Stomach (tissue), 9 donors: Measurements from ENCODE around the gene PTPN3. TPM values are rescaled to one million over a fixed set of nuclear protein-coding genes. Genes with fewer than 3 reads are reported as not detected.

Experiments
- DNase-seq, 2 donors: peaks; one replicate each; pipeline versions ENCODE4 v3.0.0 to v3.0.0-alpha.2; 2013 to 2019
- H3K27ac ChIP-seq, 5 donors: fragments of 200-600 bp in 4 of 5; sonication (generic) in 4 of 5; one replicate each; pipeline ENCODE4 v1.5.1; 2013 to 2019; ENCODE audit warnings: mild to moderate bottlenecking in 1 of 5, moderate library complexity in 1 of 5
- H3K27me3 ChIP-seq, 3 donors: fragments of 200-600 bp; sonication (generic); one replicate each; pipeline ENCODE4 v1.5.1; 2017 to 2019; ENCODE audit warnings: mixed run types in 1 of 3
- H3K36me3 ChIP-seq, 4 donors: fragments of 200-600 bp; sonication (generic); 1 replicate in 3 of 4; 2 replicates in 1 of 4; pipeline ENCODE4 v1.5.1; 2016 to 2019
- H3K4me1 ChIP-seq, 4 donors: fragments of 200-600 bp; sonication (generic); one replicate each; pipeline ENCODE4 v1.5.1; 2016 to 2019
- H3K4me3 ChIP-seq, 4 donors: fragments of 200-600 bp; sonication (generic) in 3 of 4; one replicate each; pipeline ENCODE4 v1.5.1; 2016 to 2019; ENCODE audit warnings: mild to moderate bottlenecking in 1 of 4
- H3K9me3 ChIP-seq, 4 donors: fragments of 200-600 bp; sonication (generic); one replicate each; pipeline ENCODE4 v1.5.1; 2016 to 2019
- CTCF ChIP-seq, 7 experiments: fragments of 450-650 bp in 4 of 7; fragments of 200-600 bp in 3 of 7; sonication (generic) in 3 of 7; IDR thresholded peaks; one replicate each; pipeline ENCODE4 v1.5.1; 2016 to 2019; ENCODE audit warnings: antibody characterized with exemption in 7 of 7, control low read depth in 2 of 7, mild to moderate bottlenecking in 1 of 7
- EP300 ChIP-seq: sonication (generic); formaldehyde crosslinking; IDR thresholded peaks from one replicate; pipeline ENCODE4 v1.6.1; 2017; ENCODE audit warnings: antibody characterized with exemption
- POLR2A ChIP-seq, 4 donors: fragments of 450-650 bp; IDR thresholded peaks; one replicate each; pipeline ENCODE4 v1.6.1; 2016; ENCODE audit warnings: antibody characterized with exemption in 4 of 4, control low read depth in 2 of 4, mild to moderate bottlenecking in 1 of 4, moderate library complexity in 1 of 4
- POLR2AphosphoS5 ChIP-seq, 3 donors: sonication (generic); formaldehyde crosslinking; IDR thresholded peaks; one replicate each; pipeline ENCODE4 v1.6.1; 2016; ENCODE audit warnings: antibody characterized with exemption in 3 of 3
- WGBS, 5 donors: extraction: QIAGEN DNeasy Blood & Tissue Kit in 3 of 5; methylation state at CpG; one replicate each; pipeline versions ENCODE4 v1.1.5 to v1.1.7; 2013 to 2018; 5-methylcytosine and 5-hydroxymethylcytosine counted together
- intact Hi-C: fragments of 100-400 bp; cut with DNase I; formaldehyde crosslinking; loops from one replicate; pipeline ENCODE4 v1.15.1; 2023; ENCODE audit warnings: low total_unique reads
- polyA plus RNA-seq, 3 donors: library from polyadenylated mRNA; stranded (reverse); fragments of 200-250 nt; gene quantifications; one replicate each; pipeline ENCODE4 v1.2.3, GENCODE V29; 2013
- total RNA-seq, 5 donors: library from RNA; depleted of rRNA; stranded (reverse); fragments of >200 nt; gene quantifications; one replicate each; pipeline versions ENCODE4 v1.1.0 to v1.2.3, GENCODE V29; 2014 to 2016
- donor health status: healthy with polysubstance abuse.
- donor health status: Bipolar disorder and iron deficiency.
- donor health status: healthy.

The PTPN3 gene
- total and polyA plus RNA-seq, 8 donors = 4.7 to 16.7 (median 13.1) TPM

GRCh38 chr9:109399258-109399767 lies 98.8 kb downstream of the PTPN3 start:
- Histone ChIP-seq H3K27me3 (no peaks in the 10 kb centered on the region), H3K4me3 (no peak overlapping the region), H3K27ac (no peak overlapping the region), H3K9me3 (no peaks in the 10 kb centered on the region), H3K36me3 (peaks cover 0 to 65% (median 26%) of the 10 kb centered on the region in 4 donors), H3K4me1 (no peaks in the 10 kb centered on the region)
- no peak for DNase-seq
- TF ChIP-seq CTCF (IDR thresholded peaks at IDR 0.05) = no peak
- no peak for TF ChIP-seq POLR2AphosphoS5 (IDR thresholded peaks at IDR 0.05)
- no peak for TF ChIP-seq POLR2A (IDR thresholded peaks at IDR 0.05)
- TF ChIP-seq EP300 = no peak
- intact Hi-C loops = no loop called here
- 75 to 83% (median 81%) methylated on average over 6 of the region's 6 CpGs for WGBS, 5 donors

GRCh38 chr9:109391176-109391575 lies 106.9 kb downstream of the PTPN3 start:
- H3K36me3 ChIP-seq = peaks cover 4 to 58% (median 39%) of the 10 kb centered on the region in 4 donors
- no peak overlapping the region for H3K27ac ChIP-seq
- H3K4me1 ChIP-seq = no peaks in the 10 kb centered on the region
- DNase-seq = no peak
- 68 to 81% (median 75%) methylated on average over 10 of the region's 10 CpGs for WGBS, 5 donors
- no peak overlapping the region for H3K4me3 ChIP-seq
- no peaks in the 10 kb centered on the region for H3K27me3 ChIP-seq
- TF ChIP-seq EP300 (no peak), CTCF (IDR thresholded peaks at IDR 0.05) (no peak), POLR2A (IDR thresholded peaks at IDR 0.05) (no peak), POLR2AphosphoS5 (IDR thresholded peaks at IDR 0.05) (no peak)
- intact Hi-C loops = no loop called here
- H3K9me3 ChIP-seq = no peaks in the 10 kb centered on the region

GRCh38 chr9:109387856-109388255 lies 110.3 kb downstream of the PTPN3 start:
- peaks cover 8 to 86% (median 70%) of the 10 kb centered on the region in 4 donors for H3K36me3 ChIP-seq

GRCh38 chr9:109387206-109387605 lies 110.9 kb downstream of the PTPN3 start:
- H3K36me3 ChIP-seq = peaks cover 8 to 92% (median 77%) of the 10 kb centered on the region in 4 donors
- WGBS, 5 donors = 58 to 76% (median 64%) methylated on average over 2 to 3 of the region's 3 CpGs
- no peak for TF ChIP-seq POLR2AphosphoS5 (IDR thresholded peaks at IDR 0.05)
- TF ChIP-seq POLR2A (IDR thresholded peaks at IDR 0.05) = no peak
- no peaks in the 10 kb centered on the region for H3K4me1 ChIP-seq
- no peaks in the 10 kb centered on the region for H3K27me3 ChIP-seq
- H3K9me3 ChIP-seq = no peaks in the 10 kb centered on the region
- H3K4me3 ChIP-seq = no peak overlapping the region
- H3K27ac ChIP-seq = no peak overlapping the region
- intact Hi-C loops = no loop called here
- no peak for DNase-seq

More at GRCh38 chr9:109387856-109388255, 110.3 kb downstream of the PTPN3 start:
- DNase-seq = no peak
- TF ChIP-seq EP300 (no peak), POLR2AphosphoS5 (IDR thresholded peaks at IDR 0.05) (no peak), CTCF (IDR thresholded peaks at IDR 0.05) (no peak), POLR2A (IDR thresholded peaks at IDR 0.05) (no peak)
- H3K4me3 ChIP-seq = no peak overlapping the region
- H3K4me1 ChIP-seq = no peaks in the 10 kb centered on the region
- WGBS, 5 donors = 84 to 94% (median 88%) methylated on average over 6 of the region's 6 CpGs
- intact Hi-C loops = no loop called here
- no peaks in the 10 kb centered on the region for H3K27me3 ChIP-seq
- no peak overlapping the region for H3K27ac ChIP-seq
- no peaks in the 10 kb centered on the region for H3K9me3 ChIP-seq

- Histone ChIP-seq H3K27me3 (no peaks in the 10 kb centered on the region), H3K9me3 (no peaks in the 10 kb centered on the region), H3K36me3 (peaks cover 5 to 97% (median 88%) of the 10 kb centered on the region in 4 donors), H3K4me3 (no peak overlapping the region), H3K27ac (no peak overlapping the region), H3K4me1 (no peaks in the 10 kb centered on the region)
- TF ChIP-seq POLR2AphosphoS5 (IDR thresholded peaks at IDR 0.05) (no peak), EP300 (no peak), CTCF (IDR thresholded peaks at IDR 0.05) (no peak), POLR2A (IDR thresholded peaks at IDR 0.05) (no peak)
- WGBS, 5 donors = 83 to 93% (median 85%) methylated on average over 3 of the region's 3 CpGs
- intact Hi-C loops = no loop called here
- DNase-seq = no peak
Measured at GRCh38 chr9:109385499-109385898, 112.6 kb downstream of the PTPN3 start.
